ENCODE results near the gene TXNIP.

The TXNIP gene

GRCh38 chr1:145956361-145956760, 40.0 kb downstream of the TXNIP start:
- Mint-ChIP-seq H3K27me3 (no peaks in the 10 kb centered on the region), H3K4me3 (peak overlapping the region; percentile 96), H3K9me3 (ENCODE audit: low read depth) (no peaks in the 10 kb centered on the region), H3K36me3 (peaks cover 3% of the 10 kb centered on the region), H3K27ac (peak overlapping the region; percentile 98), H3K4me1 (ENCODE audit: low read depth) (peaks cover 79% of the 10 kb centered on the region)

DNA sequence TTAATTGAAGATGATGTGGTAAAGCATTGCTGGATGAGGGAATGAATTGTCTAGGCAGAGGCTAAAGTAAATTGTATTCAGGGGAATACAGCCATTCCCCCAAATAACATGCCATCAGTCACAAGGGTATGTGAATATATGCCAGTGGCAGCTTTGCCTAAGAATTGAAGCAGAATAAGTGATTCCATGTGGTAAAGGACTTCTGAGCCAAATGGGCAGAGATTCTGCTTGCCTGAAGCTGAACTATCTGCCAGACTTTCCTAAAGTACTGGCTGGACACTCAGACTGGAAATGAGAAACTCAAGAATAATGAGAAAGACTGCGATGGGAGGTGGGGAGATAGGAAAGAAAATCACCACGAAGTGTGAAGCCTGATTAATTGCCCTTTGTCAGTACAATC, 40.9 kb downstream of the TXNIP start:
- Mint-ChIP-seq H3K4me1 (ENCODE audit: low read depth) (peaks cover 83% of the 10 kb centered on the region), H3K4me3 (peak overlapping the region; percentile 96), H3K27me3 (no peaks in the 10 kb centered on the region), H3K9me3 (ENCODE audit: low read depth) (no peaks in the 10 kb centered on the region), H3K36me3 (peaks cover 3% of the 10 kb centered on the region), H3K27ac (no peak overlapping the region)

DNA sequence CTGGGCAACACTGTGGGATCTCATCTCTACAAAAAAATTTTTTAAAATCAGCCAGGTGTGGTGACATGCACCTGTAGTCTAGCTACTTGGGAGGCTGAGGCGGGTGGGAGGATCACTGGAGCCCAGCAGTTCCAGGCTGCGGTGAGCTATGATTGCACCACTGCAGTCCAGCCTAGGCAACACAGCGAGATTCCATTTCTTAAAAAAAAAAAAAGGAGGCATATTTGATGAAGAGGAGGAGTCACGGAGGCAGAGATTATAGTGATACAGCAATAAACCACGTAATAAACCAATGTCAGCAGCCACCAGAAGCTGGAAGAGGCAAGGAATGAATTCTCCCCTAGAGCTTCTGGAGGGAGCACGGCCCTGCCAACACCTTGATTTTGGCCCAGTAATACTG, 42.5 kb downstream of the TXNIP start:
- Mint-ChIP-seq H3K36me3 (peaks cover 3% of the 10 kb centered on the region), H3K4me3 (peak overlapping the region; percentile 4), H3K27me3 (no peaks in the 10 kb centered on the region), H3K4me1 (ENCODE audit: low read depth) (peaks cover 81% of the 10 kb centered on the region), H3K27ac (peak overlapping the region; percentile 11), H3K9me3 (ENCODE audit: low read depth) (no peaks in the 10 kb centered on the region)

DNA sequence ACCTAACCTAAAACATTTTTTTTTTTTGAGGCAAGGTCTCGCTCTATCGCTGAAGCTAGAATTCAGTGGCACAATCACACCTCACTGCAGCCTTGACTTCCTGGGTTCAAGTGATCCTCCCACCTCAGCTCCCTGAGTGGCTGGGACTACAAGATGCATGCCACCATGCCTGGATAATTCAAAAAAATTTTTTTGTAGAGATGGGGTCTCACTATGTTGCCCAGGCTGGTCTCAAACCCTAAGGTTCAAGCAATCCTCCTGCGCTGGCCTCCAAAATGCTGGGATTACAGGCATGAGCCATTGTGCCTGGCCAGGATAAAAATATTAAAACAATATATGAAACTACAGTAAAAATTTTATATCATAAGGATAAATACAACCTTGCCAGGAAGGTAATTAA, 43.5 kb downstream of the TXNIP start:
- Mint-ChIP-seq H3K4me1 (ENCODE audit: low read depth) (peaks cover 77% of the 10 kb centered on the region), H3K27ac (no peak overlapping the region), H3K4me3 (no peak overlapping the region), H3K27me3 (no peaks in the 10 kb centered on the region), H3K36me3 (peaks cover 3% of the 10 kb centered on the region), H3K9me3 (ENCODE audit: low read depth) (no peaks in the 10 kb centered on the region)

DNA sequence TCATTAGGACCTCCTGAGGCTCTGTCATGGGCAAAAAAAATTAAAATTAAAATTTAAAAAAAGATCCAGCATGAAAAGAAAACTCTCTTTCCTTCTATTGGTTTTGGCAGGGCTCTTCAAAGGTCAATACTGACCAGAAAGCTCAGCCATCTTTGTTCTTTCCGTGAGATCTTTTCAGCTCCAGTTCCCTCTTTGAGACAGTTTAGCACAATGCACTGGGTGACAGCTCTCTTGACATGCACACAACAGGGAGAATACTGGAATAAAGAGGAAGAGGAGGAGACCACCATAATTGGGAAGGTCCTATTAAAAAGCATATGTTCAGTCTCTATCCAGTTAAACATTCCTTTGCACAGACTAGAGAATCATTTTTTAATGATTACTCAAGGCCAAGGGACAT, 44.9 kb downstream of the TXNIP start:
- Mint-ChIP-seq H3K27me3 (no peaks in the 10 kb centered on the region), H3K9me3 (ENCODE audit: low read depth) (no peaks in the 10 kb centered on the region), H3K27ac (peak overlapping the region; percentile 73), H3K36me3 (peaks cover 5% of the 10 kb centered on the region), H3K4me3 (no peak overlapping the region), H3K4me1 (ENCODE audit: low read depth) (peaks cover 72% of the 10 kb centered on the region)

DNA sequence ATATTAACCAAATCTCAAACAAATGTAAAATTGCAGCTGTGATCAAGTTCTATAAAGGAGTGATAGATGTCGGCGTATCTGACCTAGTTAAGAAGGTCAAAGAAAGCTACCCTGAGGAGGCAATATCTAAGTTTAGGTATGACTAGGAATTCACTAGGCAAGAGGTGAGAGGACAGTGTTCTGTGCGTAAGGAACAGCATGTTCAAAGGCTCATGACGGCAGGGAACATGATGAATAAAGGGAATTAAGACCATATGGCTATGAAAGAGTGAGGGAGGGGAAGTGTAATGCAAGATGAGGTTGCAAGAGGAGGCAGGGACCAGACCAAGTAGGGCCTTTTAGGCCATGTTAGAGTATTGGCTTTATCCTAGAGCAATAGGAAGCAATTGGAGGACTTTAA, 47.2 kb downstream of the TXNIP start:
- Mint-ChIP-seq H3K9me3 (ENCODE audit: low read depth) (no peaks in the 10 kb centered on the region), H3K4me1 (ENCODE audit: low read depth) (peaks cover 52% of the 10 kb centered on the region), H3K27me3 (no peaks in the 10 kb centered on the region), H3K4me3 (no peak overlapping the region), H3K36me3 (peaks cover 5% of the 10 kb centered on the region), H3K27ac (peak overlapping the region; percentile 69)

- Mint-ChIP-seq H3K27me3 (no peaks in the 10 kb centered on the region), H3K4me3 (no peak overlapping the region), H3K27ac (peak overlapping the region; percentile 12), H3K4me1 (ENCODE audit: low read depth) (peaks cover 40% of the 10 kb centered on the region), H3K36me3 (peaks cover 8% of the 10 kb centered on the region), H3K9me3 (ENCODE audit: low read depth) (no peaks in the 10 kb centered on the region)
Measured at GRCh38 chr1:145947551-145947950, 48.8 kb downstream of the TXNIP start.

DNA sequence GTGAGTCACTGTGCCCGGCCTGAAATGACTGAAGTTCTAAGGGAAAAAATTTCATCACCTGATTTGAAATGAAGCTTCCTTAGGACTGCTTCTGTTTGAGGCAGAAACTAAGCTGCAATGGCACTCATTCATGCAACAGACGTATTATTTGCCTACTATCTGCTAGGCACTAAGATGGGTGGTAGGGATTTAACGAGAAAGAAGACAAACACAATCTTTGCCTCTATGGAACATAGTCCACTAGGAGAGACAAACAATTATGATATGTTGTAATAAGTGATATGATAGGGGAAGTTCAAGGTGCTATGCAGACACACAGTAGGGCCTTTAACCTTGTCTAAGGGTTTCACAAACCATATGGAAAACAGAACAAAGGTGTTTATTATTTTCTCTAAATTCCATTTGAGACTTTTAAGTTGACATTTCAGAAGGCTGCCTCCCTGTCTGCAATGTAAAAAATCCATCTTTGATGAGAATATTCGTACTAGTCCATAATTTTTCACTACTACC, 49.8 kb downstream of the TXNIP start:
- peaks cover 9% of the 10 kb centered on the region for H3K36me3 Mint-ChIP-seq
- no peak overlapping the region for H3K4me3 Mint-ChIP-seq
- H3K4me1 Mint-ChIP-seq (ENCODE audit: low read depth) = peaks cover 32% of the 10 kb centered on the region
- H3K9me3 Mint-ChIP-seq (ENCODE audit: low read depth) = no peaks in the 10 kb centered on the region
- no peaks in the 10 kb centered on the region for H3K27me3 Mint-ChIP-seq
- H3K27ac Mint-ChIP-seq = peak overlapping the region; percentile 47

DNA sequence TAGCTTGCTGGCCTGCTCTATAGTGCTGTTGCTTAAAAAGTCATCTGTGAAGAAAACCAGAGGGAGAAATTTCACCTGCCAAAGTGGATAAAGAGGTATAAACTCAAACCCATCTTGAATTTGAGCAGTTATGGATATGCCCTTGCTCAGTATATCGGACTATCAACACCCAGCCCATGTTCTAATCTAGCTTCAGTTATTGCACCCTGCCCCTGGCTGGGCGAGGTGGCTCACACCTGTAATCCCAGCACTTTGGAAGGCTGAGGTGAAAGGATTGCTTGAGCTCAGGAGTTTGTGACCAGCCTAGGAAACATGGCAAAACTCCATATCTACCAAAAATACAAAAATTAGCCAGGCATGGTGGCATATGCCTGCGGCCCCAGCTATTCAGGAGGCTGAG, 51.8 kb downstream of the TXNIP start:
- H3K27me3 Mint-ChIP-seq = no peaks in the 10 kb centered on the region
- no peak overlapping the region for H3K27ac Mint-ChIP-seq
- H3K36me3 Mint-ChIP-seq = peaks cover 9% of the 10 kb centered on the region
- no peak overlapping the region for H3K4me3 Mint-ChIP-seq
- peaks cover 17% of the 10 kb centered on the region for H3K4me1 Mint-ChIP-seq (ENCODE audit: low read depth)
- no peaks in the 10 kb centered on the region for H3K9me3 Mint-ChIP-seq (ENCODE audit: low read depth)

DNA sequence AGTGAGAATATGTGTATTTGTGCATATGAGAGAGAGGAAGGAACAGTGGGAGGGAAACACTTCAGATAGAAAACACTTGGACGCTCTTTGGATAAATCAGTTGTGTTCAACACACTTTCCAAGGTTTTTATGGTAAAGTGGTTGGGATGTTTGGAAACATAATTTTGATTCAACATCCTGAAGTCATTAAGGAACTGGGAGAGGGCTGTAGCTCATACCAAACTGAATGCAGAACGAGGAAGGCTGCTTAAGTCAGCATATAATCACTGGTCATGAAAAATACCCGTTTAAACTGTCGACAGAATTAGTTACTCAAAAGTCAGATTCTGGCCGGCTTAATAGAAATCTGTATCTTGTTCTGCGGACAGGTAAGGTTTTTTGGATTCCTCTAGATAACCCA, 53.5 kb downstream of the TXNIP start:
- Mint-ChIP-seq H3K4me1 (ENCODE audit: low read depth) (peaks cover 6% of the 10 kb centered on the region), H3K27ac (peak overlapping the region; percentile 2), H3K27me3 (no peaks in the 10 kb centered on the region), H3K4me3 (no peak overlapping the region), H3K9me3 (ENCODE audit: low read depth) (no peaks in the 10 kb centered on the region), H3K36me3 (peaks cover 9% of the 10 kb centered on the region)

Measured in activated naive CD8-positive, alpha-beta T cell (primary cell).